ENCODE results near the gene ITIH6. TPM values are rescaled to one million over a fixed set of nuclear protein-coding genes. Genes with fewer than 3 reads are reported as not detected.
"Not testable (repeated sequence)": the region's sequence is repeated elsewhere in the genome, so short reads cannot be mapped to it uniquely, and the experiment has no call there.

The ITIH6 gene
- total RNA-seq, 1 donor from 2014 or later: not detected

DNA sequence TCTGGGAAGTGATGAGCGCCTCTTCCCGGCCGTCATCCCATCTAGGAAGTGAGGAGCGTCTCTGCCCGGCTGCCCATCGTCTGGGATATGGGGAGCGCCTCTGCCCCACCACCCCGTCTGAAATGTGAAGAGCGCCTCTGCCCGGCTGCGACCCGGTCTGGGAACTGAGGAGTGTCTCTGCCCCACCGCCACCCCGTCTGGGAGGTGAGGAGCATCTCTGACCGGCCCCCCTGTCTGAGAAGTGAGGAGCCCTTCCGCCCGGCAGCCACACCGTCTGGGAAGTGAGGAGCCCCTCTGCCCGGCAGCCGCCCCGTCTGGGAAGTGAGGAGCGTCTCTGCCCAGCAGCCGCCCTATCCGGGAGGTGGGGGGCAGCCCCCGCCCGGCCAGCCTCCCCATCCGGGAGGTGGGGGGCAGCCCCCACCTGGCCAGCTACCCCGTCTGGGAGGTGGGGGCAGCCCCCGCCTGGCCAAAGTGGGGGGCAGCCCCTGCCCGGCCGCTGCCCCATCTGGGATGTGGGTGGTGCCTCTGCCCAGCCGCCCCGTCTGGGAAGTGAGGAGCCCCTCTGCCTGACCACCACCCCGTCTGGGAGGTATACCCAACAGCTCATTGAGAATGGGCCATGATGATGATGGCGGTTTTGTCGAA, 61.6 kb downstream of the ITIH6 start:
- not testable (repeated sequence) for H3K27me3 Mint-ChIP-seq (ENCODE audit: low read depth, unreplicated experiment); H3K4me2 ChIP-seq (ENCODE audit: low read length); H3K27ac ChIP-seq (ENCODE audit: low read depth, low read length); DNase-seq (ENCODE audit: low read depth); H3K4me1 ChIP-seq (ENCODE audit: insufficient read depth, low read length); H3K36me3 ChIP-seq (ENCODE audit: insufficient read depth, low read length); H3K4me3 ChIP-seq (ENCODE audit: insufficient read depth, low read depth, low read length); H2AFZ ChIP-seq (ENCODE audit: low read depth, low read length); H3K27me3 ChIP-seq (ENCODE audit: insufficient read depth, low read length); H3K9me3 ChIP-seq (ENCODE audit: insufficient read depth, low read depth, low read length); H4K20me1 ChIP-seq (ENCODE audit: insufficient read depth, low read length); H3K4me3 Mint-ChIP-seq (ENCODE audit: unreplicated experiment); H3K27ac Mint-ChIP-seq (ENCODE audit: unreplicated experiment); FAIRE-seq; H3K79me2 ChIP-seq (ENCODE audit: insufficient read depth, low read length); H3K4me1 Mint-ChIP-seq (ENCODE audit: low read depth, unreplicated experiment); H3K36me3 Mint-ChIP-seq (ENCODE audit: low read depth, unreplicated experiment); H3K9ac ChIP-seq (ENCODE audit: low read length)
- H3K9me3 Mint-ChIP-seq (ENCODE audit: unreplicated experiment): peaks cover 13% of the 10 kb centered on the region

DNA sequence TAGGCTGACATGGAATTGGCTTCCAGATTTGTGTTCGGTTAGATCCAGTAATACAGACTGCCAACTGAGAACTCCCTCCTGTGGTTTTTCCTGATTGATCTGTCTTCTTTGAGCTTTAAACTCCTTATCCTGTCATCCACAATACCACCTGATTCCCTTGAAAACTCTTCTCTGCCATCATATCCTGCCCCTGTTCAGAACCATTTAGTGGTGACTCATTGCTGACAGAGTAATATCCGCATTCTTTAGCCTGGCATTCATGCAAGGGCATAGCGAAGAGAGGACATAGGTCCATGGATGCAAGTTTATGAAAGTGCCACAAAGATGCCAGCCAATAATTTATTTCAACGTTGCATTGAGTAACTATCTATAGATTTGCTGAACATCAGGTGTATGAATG, 76.6 kb downstream of the ITIH6 start:
- no peak overlapping the region for H3K4me3 Mint-ChIP-seq (ENCODE audit: unreplicated experiment)
- no peaks in the 10 kb centered on the region for H3K9me3 Mint-ChIP-seq (ENCODE audit: unreplicated experiment)
- no peak overlapping the region for H3K27ac Mint-ChIP-seq (ENCODE audit: unreplicated experiment)
- no peaks in the 10 kb centered on the region for H3K36me3 Mint-ChIP-seq (ENCODE audit: low read depth, unreplicated experiment)
- DNase-seq (ENCODE audit: low read depth): no peak
- H3K27me3 Mint-ChIP-seq (ENCODE audit: low read depth, unreplicated experiment): no peaks in the 10 kb centered on the region
- no peaks in the 10 kb centered on the region for H3K27me3 ChIP-seq (ENCODE audit: insufficient read depth, low read length)
- H3K79me2 ChIP-seq (ENCODE audit: insufficient read depth, low read length): no peaks in the 10 kb centered on the region
- no peak overlapping the region for H3K4me3 ChIP-seq (ENCODE audit: insufficient read depth, low read depth, low read length)
- no peaks in the 10 kb centered on the region for H3K36me3 ChIP-seq (ENCODE audit: insufficient read depth, low read length)
- H3K4me1 ChIP-seq (ENCODE audit: insufficient read depth, low read length): no peaks in the 10 kb centered on the region
- H4K20me1 ChIP-seq (ENCODE audit: insufficient read depth, low read length): no peaks in the 10 kb centered on the region
- H2AFZ ChIP-seq (ENCODE audit: low read depth, low read length): no peak overlapping the region
- no peak overlapping the region for H3K27ac ChIP-seq (ENCODE audit: low read depth, low read length)
- no peak overlapping the region for H3K9ac ChIP-seq (ENCODE audit: low read length)
- TF ChIP-seq, protein P1, sequence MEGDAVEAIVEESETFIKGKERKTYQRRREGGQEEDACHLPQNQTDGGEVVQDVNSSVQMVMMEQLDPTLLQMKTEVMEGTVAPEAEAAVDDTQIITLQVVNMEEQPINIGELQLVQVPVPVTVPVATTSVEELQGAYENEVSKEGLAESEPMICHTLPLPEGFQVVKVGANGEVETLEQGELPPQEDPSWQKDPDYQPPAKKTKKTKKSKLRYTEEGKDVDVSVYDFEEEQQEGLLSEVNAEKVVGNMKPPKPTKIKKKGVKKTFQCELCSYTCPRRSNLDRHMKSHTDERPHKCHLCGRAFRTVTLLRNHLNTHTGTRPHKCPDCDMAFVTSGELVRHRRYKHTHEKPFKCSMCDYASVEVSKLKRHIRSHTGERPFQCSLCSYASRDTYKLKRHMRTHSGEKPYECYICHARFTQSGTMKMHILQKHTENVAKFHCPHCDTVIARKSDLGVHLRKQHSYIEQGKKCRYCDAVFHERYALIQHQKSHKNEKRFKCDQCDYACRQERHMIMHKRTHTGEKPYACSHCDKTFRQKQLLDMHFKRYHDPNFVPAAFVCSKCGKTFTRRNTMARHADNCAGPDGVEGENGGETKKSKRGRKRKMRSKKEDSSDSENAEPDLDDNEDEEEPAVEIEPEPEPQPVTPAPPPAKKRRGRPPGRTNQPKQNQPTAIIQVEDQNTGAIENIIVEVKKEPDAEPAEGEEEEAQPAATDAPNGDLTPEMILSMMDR (IDR thresholded peaks at IDR 0.05; ENCODE audit: insufficient read depth, low read depth, low read length): no peak
- no peak for TF ChIP-seq EZH2 (IDR thresholded peaks at IDR 0.05; ENCODE audit: insufficient read depth, low read length)
- no peak overlapping the region for H3K4me2 ChIP-seq (ENCODE audit: low read length)
- H3K9me3 ChIP-seq (ENCODE audit: insufficient read depth, low read depth, low read length): no peaks in the 10 kb centered on the region
- no peaks in the 10 kb centered on the region for H3K4me1 Mint-ChIP-seq (ENCODE audit: low read depth, unreplicated experiment)
- FAIRE-seq: no peak

DNA sequence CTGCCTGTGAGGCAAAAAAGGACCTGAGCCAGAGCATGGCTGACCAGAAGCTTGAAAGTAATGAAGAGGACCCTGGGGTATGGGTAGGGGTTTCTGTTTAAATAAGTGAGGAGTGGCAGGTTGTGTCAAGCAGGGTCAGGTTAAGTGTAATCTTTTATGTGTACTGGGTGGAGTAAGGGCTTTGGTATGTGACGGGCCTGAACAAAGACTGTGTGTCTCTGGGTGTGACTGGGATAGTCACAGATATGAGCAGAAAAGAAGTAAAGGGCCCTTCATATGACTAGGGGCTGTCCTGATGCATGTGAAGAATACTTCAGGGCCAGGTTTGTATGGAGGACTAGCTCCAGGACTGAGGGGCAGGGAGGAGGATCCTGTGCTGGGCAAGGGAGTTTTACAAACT, 82.4 kb downstream of the ITIH6 start:
- H3K36me3 ChIP-seq (ENCODE audit: insufficient read depth, low read length): no peaks in the 10 kb centered on the region
- TF ChIP-seq, protein P1 (IDR thresholded peaks at IDR 0.05; ENCODE audit: insufficient read depth, low read depth, low read length): no peak
- TF ChIP-seq EZH2 (IDR thresholded peaks at IDR 0.05; ENCODE audit: insufficient read depth, low read length): no peak
- H3K4me1 ChIP-seq (ENCODE audit: insufficient read depth, low read length): no peaks in the 10 kb centered on the region
- no peak overlapping the region for H3K4me2 ChIP-seq (ENCODE audit: low read length)
- H2AFZ ChIP-seq (ENCODE audit: low read depth, low read length): no peak overlapping the region
- no peaks in the 10 kb centered on the region for H3K36me3 Mint-ChIP-seq (ENCODE audit: low read depth, unreplicated experiment)
- H3K9ac ChIP-seq (ENCODE audit: low read length): no peak overlapping the region
- FAIRE-seq: peak; percentile 77
- H3K9me3 ChIP-seq (ENCODE audit: insufficient read depth, low read depth, low read length): no peaks in the 10 kb centered on the region
- no peaks in the 10 kb centered on the region for H4K20me1 ChIP-seq (ENCODE audit: insufficient read depth, low read length)
- H3K4me1 Mint-ChIP-seq (ENCODE audit: low read depth, unreplicated experiment): peaks cover 5% of the 10 kb centered on the region
- H3K27ac Mint-ChIP-seq (ENCODE audit: unreplicated experiment): no peak overlapping the region
- H3K27me3 ChIP-seq (ENCODE audit: insufficient read depth, low read length): no peaks in the 10 kb centered on the region
- peaks cover 1% of the 10 kb centered on the region for H3K9me3 Mint-ChIP-seq (ENCODE audit: unreplicated experiment)
- no peak overlapping the region for H3K27ac ChIP-seq (ENCODE audit: low read depth, low read length)
- no peak overlapping the region for H3K4me3 Mint-ChIP-seq (ENCODE audit: unreplicated experiment)
- H3K79me2 ChIP-seq (ENCODE audit: insufficient read depth, low read length): no peaks in the 10 kb centered on the region
- DNase-seq (ENCODE audit: low read depth): no peak
- H3K4me3 ChIP-seq (ENCODE audit: insufficient read depth, low read depth, low read length): no peak overlapping the region
- no peaks in the 10 kb centered on the region for H3K27me3 Mint-ChIP-seq (ENCODE audit: low read depth, unreplicated experiment)
